GM19372 (cell line): Measurements from ENCODE around the gene ANKH.

ENCODE experiments used
- ATAC-seq: cut with Tn5 transposase; IDR thresholded peaks from one replicate; pipeline ENCODE4 v1.9.1; 2021; ENCODE audit warnings: mild to moderate bottlenecking, low read depth, moderate library complexity; ENCODE audit not compliant: unreplicated experiment

The ANKH gene

GRCh38 chr5:14767735-14768507 lies 103.7 kb downstream of the ANKH start:
- no peak for ATAC-seq

- no peak for ATAC-seq
These were observed 104.5 kb downstream of the ANKH start for GRCh38 chr5:14767053-14767452.

- ATAC-seq, result no peak
These were observed 105.0 kb downstream of the ANKH start for GRCh38 chr5:14766584-14766983.

- ATAC-seq, result no peak
These were observed 106.0 kb downstream of the ANKH start for GRCh38 chr5:14765587-14765986.

- no peak for ATAC-seq
These were observed 108.9 kb downstream of the ANKH start for GRCh38 chr5:14762549-14763216.

- ATAC-seq, result no peak
These were observed 111.0 kb downstream of the ANKH start for GRCh38 chr5:14760548-14761002.

- no peak for ATAC-seq
These were observed 111.6 kb downstream of the ANKH start for GRCh38 chr5:14759744-14760547.

GRCh38 chr5:14757850-14758249 lies 113.7 kb downstream of the ANKH start:
- ATAC-seq, result no peak

- ATAC-seq, result no peak
These were observed 115.1 kb downstream of the ANKH start for GRCh38 chr5:14756478-14756877.

GRCh38 chr5:14753947-14754346 lies 117.6 kb downstream of the ANKH start:
- no peak for ATAC-seq

GRCh38 chr5:14753292-14753691 lies 118.3 kb downstream of the ANKH start:
- ATAC-seq, result no peak

- ATAC-seq, result no peak
These were observed 119.0 kb downstream of the ANKH start for GRCh38 chr5:14752497-14753071.

GRCh38 chr5:14750712-14751111 lies 120.9 kb downstream of the ANKH start:
- no peak for ATAC-seq

- ATAC-seq, result no peak
These were observed 121.9 kb downstream of the ANKH start for GRCh38 chr5:14749579-14750101.

- no peak for ATAC-seq
These were observed 123.2 kb downstream of the ANKH start for GRCh38 chr5:14748180-14748900.

GRCh38 chr5:14745753-14746152 lies 125.8 kb downstream of the ANKH start:
- no peak for ATAC-seq

GRCh38 chr5:14745188-14745563 lies 126.4 kb downstream of the ANKH start:
- ATAC-seq, result no peak

GRCh38 chr5:14744296-14745187 lies 127.0 kb downstream of the ANKH start:
- ATAC-seq, result no peak
